HTR-8/SVneo (cell line): Measurements from ENCODE around the gene PLSCR5.

Experiments used
- DNase-seq: peaks from one replicate; pipeline ENCODE4 v3.0.0; 2011; ENCODE audit warnings: low spot score, mixed read lengths; ENCODE audit not compliant: insufficient read length
- FAIRE-seq: peaks from 2 replicates; lab custom pipeline; 2011; peaks lifted over from hg19 to GRCh38; lab: Jason Lieb, UNC

Gene PLSCR5

DNA sequence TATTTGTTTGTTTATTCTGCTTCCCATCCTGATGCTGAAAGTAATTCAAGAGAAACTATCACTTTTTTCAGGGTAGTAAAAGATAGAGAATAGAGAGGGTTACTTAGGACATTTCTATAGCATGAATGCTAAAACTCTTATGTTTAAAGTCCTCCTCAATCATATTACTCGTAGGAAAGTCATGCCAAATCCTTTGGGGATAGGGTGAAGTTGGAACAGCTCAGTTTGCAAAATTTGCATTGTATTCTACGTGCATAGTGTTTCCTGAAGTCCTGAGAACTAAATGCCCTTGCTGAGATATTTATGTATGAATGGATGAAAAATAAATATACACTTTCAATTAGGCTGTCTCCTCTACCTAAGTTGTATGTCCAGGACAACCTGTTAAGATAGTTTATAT is 14.6 kb downstream of the PLSCR5 start:
- no peak for FAIRE-seq

DNA sequence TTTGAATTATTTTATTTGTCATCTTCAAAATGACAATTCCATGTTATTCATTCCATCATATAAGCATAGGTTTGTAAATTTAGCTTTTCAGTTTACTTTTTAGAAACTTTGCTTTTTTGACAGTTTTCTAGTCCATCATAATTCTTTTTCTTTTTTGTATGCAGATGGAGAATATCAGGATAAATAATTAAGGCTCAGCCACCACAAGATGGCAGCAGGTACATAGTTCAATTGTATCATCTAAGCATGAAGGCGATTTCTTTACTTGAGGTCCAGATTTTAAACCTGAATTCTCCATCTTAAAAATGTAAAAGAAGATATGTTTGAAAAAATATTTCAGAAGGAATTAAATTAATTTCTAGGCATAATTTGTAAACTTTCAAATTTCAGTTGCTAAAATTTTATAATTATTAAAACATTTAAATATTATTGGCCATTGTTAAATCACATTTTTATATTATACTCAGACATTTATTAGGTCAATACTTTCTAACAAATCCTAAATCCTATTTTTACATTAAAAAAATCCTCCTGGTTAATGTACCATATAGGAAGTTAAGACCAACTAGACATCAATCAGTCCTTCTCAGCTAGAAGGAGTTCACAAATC is 15.1 kb downstream of the PLSCR5 start:
- FAIRE-seq (no peak), DNase-seq (peak; percentile 25)

More for the DNA sequence above, 14.6 kb downstream of the PLSCR5 start:
- DNase-seq, result no peak

DNA sequence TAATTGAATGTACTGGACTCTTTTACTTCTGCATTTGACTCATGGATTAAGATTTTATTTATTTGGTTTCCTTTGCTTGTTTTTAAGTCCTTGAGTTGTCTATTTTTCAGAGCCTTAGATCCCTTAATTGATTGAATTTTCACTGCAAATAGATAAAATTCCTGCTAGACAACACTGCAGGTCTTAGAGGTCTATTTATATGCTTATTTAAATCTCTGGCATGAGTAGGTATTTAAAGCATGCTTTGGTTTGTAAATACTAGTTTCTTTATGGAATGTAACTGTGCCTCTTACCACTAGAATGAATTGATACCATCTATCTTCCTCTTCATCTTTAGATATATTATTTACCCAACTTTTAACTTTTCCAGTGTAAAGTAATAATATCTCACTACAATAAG is 20.0 kb downstream of the PLSCR5 start:
- FAIRE-seq (no peak), DNase-seq (no peak)

DNA sequence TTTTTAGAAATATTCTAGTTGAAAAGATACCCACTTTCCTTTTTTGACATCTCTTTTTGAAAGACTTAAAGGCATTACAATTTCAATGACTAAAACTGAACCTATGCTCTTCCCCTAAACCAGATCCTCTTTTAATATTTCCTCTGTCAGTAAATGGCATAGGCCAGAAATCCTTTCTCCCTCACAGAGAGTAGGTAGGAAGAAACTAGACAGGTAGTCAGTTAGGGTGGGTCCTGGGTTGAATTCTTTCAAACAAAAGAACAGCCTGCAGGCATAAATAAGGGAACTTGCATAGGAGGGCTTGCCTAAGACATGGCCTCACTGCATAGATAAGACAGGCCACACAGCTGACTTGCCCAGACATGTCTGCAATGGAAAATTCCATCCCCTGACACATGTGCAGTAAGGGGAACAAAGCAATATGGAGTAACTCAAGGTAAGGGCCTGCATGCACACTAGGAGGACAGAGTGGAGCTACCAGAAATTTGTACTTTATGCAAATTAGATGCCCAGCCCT is 23.1 kb downstream of the PLSCR5 start:
- FAIRE-seq, result no peak
- DNase-seq, result no peak

DNA sequence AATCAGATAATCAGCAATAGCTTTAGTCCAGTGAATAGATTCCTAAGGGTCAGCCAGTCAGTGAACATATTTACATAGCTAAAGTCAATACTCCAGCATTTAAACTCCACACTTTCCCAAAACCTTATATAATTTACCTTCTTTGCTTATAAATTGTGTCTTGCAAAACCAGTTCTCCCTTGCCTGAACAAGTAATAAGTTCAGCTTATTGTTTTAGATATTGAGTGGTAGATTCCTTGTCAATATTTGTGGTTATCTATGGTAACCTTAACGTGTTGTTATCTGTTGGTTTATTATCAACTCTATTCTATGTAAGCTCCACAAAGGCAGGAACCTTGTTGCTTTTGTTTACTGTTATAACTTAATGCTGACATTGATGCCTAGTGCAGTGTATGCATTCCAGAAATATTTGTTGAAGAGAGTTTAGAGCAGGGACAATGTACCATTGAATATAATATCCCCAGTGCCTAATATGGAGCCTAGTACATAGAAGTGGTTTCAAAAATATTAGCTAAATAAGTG is 24.0 kb downstream of the PLSCR5 start:
- DNase-seq (no peak), FAIRE-seq (peak; percentile 4)

- DNase-seq, result peak; percentile 8
- FAIRE-seq, result no peak
Measured at GRCh38 chr3:146577662-146578061, 27.5 kb downstream of the PLSCR5 start.

GRCh38 chr3:146575636-146576035 is 29.5 kb downstream of the PLSCR5 start:
- FAIRE-seq (no peak), DNase-seq (no peak)

GRCh38 chr3:146574173-146574572 is 31.0 kb downstream of the PLSCR5 start:
- FAIRE-seq, result no peak
- no peak for DNase-seq

DNA sequence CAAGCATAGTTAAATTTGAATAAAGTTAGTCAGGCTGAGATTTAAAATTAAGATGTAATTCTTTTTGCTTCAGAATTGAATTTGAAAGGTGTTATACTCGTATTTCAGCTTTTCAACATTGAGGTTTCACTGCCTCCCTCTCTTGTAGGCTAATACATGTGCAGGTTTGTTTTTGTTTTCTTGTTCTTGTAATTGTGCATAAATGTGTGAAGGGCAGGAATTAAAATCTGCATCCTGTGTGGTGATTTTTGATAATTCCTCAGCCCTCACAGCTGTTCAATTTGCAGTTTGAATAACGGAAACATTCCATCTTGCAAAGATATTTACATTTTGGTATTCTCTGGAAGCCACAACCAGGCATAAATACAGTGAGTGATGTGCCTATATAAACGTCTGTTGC is 35.8 kb downstream of the PLSCR5 start:
- FAIRE-seq (no peak), DNase-seq (no peak)

DNA sequence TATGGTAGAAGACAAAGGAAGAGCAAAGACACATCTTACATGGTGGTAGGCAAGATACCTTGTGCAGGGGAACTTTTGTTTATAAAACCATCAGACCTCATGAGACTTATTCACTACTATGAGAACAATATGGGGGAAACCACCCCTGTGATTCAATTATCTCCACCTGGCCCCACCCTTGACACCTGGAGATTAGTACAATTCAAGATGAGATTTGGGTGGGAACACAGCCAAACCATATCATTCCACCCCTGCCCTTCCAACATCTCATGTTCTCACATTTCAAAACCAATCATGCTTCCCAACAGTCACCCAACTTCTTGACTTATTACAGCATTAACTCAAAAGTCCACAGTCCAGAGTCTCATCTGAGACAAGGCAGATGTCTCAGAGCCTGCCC is 39.0 kb downstream of the PLSCR5 start:
- no peak for DNase-seq
- no peak for FAIRE-seq

DNA sequence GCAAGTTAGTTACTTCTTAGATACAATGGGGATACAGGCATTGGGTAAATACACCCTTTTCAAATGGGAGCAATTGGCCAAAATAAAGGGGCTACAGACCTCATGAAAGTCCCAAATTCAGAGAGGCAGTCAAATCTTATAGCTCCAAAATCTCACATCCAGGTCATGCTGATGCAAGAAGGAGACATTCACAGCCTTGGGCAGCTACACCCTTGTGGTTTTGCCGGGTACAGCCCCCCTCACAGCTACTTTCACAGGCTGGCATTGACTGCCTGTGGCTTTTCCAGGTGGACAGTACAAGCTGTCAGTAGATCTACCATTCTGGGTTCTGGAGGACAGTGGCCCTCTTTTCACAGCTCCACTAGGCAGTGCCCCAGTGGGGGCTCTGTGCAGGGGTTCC is 43.3 kb downstream of the PLSCR5 start:
- FAIRE-seq, result no peak

GRCh38 chr3:146561463-146561862 is 43.7 kb downstream of the PLSCR5 start:
- FAIRE-seq (no peak), DNase-seq (no peak)

More for the DNA sequence above, 43.3 kb downstream of the PLSCR5 start:
- DNase-seq, result no peak

DNA sequence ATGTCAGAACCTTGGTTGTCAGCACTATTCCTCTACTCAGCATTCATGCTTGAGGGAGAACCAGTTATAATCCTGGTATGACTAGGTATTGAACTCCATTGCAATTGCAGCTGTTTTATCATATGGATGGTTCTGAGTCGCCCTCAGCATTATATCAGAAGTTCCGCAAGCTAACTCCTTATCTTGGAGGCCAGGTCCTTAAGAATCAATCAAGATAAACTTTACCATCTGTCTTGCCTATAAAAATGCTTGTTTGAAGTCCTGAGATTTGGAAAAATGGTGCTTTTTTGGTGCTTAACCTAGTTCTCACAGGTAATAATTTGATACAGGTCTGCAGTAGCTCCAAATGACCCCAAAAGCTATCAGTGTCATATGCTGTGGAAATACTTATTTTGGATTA is 44.5 kb downstream of the PLSCR5 start:
- DNase-seq, result no peak
- no peak for FAIRE-seq

- DNase-seq (no peak), FAIRE-seq (no peak)
Measured at GRCh38 chr3:146559388-146559787, 45.8 kb downstream of the PLSCR5 start.

- FAIRE-seq (no peak), DNase-seq (no peak)
Measured at GRCh38 chr3:146558781-146559180, 46.4 kb downstream of the PLSCR5 start.

DNA sequence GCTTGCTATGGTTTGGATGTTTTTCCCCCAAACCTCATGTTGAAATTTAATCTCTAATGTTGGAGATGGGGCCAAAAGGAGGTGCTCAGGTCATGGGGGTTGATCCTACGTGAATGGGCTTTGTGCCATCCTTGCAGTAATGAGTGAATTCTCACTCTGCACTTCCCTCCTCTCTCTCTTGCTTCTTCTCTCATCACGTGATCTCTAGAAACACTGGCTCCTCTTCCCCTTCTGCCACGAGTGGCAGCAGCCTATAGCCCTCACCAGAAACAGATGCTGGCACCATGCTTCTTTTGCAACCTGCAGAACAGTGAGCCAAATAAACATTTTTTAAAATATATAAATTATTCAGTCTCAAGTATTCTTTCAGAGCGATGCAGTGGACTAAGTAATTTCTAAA is 47.4 kb downstream of the PLSCR5 start:
- DNase-seq (no peak), FAIRE-seq (no peak)

DNA sequence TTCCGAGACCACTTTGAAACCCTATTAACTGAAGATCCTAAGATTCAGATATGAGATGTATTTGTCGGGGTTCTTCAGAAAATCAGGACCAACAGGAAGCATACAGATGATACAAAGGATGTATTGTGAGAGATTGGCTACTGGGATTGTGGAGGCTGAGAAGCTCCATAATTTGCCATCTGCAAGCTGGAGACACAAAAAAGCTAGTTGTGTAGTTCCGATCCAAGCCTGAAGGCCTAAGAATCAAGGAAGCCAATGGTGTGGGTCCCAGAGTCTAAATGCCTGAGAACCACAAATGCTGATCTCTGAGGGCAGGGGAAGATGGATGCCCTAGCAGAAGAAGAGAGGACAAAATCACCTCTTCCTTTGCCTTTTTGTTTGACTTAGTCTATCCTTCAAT is 49.8 kb downstream of the PLSCR5 start:
- no peak for DNase-seq

DNA sequence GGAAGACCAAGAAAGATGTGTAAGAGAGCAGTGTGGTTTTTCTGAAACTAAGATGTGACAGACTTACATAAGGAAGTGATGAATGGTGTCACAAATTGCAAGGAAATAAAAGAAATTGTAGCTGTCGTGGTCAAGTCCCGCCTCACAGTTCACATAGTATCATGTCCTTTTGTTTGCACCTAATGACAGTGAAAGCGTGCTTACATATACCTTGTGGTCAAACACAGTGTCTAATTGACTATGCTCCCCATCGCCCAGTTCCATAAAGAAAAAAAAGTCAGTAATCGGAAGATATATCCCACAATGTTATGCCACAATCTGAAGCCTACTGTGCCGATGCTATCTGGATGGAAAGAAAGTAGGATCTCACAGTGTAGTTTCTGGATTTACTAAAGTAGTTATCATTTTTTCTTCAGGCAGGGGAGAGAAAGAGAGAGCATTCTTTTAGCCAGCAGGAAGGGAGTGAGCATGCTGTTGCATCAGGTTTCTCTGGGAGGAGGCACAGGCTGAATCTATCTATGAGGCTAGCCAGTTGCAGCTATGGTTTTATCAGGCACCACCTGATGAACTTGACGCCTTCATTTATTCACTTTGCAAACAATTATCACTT is 50.9 kb downstream of the PLSCR5 start:
- no peak for DNase-seq
- no peak for FAIRE-seq

More for the DNA sequence above, 49.8 kb downstream of the PLSCR5 start:
- no peak for FAIRE-seq

DNA sequence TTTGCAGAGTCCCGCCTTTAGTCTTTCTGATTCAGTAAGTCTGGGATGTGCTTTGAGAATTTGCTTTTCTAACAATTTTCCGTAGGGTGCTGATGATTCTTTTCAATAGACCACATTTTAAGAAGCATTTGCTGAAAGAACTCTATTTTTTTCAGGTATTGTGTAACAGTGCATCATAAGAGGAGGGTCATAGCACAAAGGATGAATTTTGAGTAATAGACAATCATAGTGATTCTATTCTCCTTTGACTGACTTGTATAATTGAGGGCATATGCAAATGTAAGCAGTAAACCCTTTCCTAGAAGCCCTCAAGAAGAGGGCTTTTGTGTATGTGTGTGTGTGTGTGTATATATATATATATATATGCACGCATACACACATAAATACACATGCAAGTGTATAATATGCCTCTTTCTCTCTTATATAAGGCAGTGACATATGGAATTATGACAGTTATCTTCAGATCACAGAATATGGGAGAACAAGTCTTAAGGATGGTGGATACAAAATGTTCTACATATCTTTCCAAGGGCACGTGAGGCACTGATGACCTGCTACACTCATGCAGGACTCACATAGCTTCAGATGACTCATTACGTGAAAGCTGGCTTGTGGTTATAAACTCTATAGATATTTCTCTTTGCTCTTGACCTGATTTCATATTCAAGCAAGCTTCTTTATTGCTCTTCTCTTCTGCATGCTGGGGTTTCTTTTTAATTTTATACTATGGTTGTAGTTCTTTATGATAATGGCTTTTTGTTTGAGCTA is 54.2 kb downstream of the PLSCR5 start:
- DNase-seq (peak; percentile 56), FAIRE-seq (no peak)

GRCh38 chr3:146550070-146550615 is 55.0 kb downstream of the PLSCR5 start:
- FAIRE-seq (no peak), DNase-seq (no peak)
